Tibial nerve (tissue), 4 donors: ENCODE measurements around the gene PRUNE2.

ENCODE experiments used
- CTCF ChIP-seq, 5 experiments: fragments of 200-600 bp in 3 of 5; fragments of 450-650 bp in 2 of 5; sonication (generic) in 3 of 5; IDR thresholded peaks; one replicate each; pipeline ENCODE4 v1.5.1; 2016 to 2019; ENCODE audit warnings: antibody characterized with exemption in 5 of 5, mild to moderate bottlenecking in 3 of 5, moderate library complexity in 2 of 5
- EP300 ChIP-seq, 2 donors: sonication (generic); formaldehyde crosslinking; IDR thresholded peaks; one replicate each; pipeline ENCODE4 v1.6.1; 2017; ENCODE audit warnings: antibody characterized with exemption in 2 of 2, mild to moderate bottlenecking in 1 of 2

GRCh38 chr9:76764138-76764537 is 141.8 kb downstream of the PRUNE2 start, which contains the start of gene PCA3:
- TF ChIP-seq CTCF (IDR thresholded peaks at IDR 0.05) (no peak), EP300 (IDR thresholded peaks at IDR 0.05) (no peak)
